HG03280 (cell line): Measurements from ENCODE around the gene LYSET.
A peak's percentile ranks its signal among the peaks of the same experiment; 100 is the strongest.
"Not testable (repeated sequence)": the region's sequence is repeated elsewhere in the genome, so short reads cannot be mapped to it uniquely, and the experiment has no call there.

Experiments
- ATAC-seq: cut with Tn5 transposase; IDR thresholded peaks from one replicate; pipeline ENCODE4 v1.9.1; 2021; ENCODE audit warnings: mild to moderate bottlenecking, moderate library complexity; ENCODE audit not compliant: unreplicated experiment

The LYSET gene, protein sequence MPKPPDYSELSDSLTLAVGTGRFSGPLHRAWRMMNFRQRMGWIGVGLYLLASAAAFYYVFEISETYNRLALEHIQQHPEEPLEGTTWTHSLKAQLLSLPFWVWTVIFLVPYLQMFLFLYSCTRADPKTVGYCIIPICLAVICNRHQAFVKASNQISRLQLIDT

DNA sequence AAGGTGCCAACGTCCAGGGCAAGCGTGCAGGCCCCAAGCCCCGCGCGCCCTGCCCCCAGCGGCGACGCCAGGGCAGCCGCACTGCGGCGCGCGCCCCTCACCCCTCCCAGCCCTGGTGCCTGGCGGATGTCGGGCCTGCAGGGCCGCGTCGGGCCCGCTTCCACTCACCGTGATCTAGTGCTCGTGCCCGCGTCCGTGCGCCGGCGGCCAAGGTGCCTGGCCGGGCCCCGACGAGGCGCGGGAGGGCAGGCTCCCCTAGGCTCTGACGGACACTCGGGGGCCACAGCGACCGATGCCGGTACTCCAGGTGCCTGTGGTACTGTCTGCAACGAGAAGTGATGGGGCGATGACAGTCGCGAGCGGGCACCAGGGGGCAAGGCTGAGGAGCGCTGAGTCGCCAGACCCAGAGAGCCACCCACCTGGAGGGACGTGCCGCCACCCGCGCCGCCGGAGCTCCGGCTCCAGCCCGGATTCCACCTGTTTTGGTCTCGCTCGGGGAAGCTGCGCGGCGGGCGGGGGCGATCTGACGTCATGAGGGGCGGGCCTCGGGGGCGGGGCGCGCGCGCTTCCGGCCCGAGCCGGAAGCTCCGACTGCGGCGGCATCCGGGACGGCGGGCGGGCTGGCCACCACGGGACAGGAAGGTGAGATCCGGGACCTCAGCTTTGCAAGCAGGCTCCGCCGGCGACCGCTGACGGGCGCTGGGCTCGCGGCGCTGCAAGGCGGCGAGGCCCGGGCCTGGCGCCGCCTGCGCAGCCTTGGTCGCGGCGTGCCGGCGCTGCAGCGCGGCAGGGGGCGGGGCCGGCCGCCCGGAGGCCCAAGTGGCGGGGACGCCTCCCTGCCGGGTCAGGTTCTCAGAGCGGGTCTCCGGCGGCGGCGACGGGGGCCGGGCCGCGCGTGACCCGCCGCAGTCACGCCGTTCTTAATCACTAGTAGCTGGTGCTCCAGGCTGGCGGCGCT is at the start of gene LYSET, which contains the start of gene MOAP1:
LYSET (plus strand) TSS at position 927 of the 958 bp plus-strand sequence. CDS start 89 bp downstream, outside the sequence.
MOAP1 (minus strand) TSS at position 507 of the 958 bp plus-strand sequence. CDS start 655 bp downstream, outside the sequence.
- ATAC-seq, result peak; percentile 84

DNA sequence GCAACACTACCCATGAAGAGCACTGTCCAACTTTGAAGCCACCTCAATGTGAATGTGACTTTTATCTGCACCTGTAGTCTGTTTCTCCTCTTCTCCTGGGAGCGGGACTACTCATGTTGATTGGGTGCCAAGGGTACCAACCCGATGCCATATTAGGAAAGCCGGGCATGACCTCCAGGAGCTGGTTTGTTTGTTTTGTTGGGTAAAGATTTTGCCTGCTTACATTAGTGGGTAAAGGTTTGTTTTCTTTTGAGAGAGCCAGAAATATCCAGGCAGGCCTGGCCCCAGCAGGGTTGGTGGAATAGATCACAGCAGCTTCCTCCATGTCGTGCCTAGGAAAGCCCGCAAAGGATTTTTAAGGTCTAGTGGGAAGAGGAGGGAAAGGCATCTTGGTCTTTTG is 49.7 kb upstream of the LYSET start:
- ATAC-seq, result no peak

DNA sequence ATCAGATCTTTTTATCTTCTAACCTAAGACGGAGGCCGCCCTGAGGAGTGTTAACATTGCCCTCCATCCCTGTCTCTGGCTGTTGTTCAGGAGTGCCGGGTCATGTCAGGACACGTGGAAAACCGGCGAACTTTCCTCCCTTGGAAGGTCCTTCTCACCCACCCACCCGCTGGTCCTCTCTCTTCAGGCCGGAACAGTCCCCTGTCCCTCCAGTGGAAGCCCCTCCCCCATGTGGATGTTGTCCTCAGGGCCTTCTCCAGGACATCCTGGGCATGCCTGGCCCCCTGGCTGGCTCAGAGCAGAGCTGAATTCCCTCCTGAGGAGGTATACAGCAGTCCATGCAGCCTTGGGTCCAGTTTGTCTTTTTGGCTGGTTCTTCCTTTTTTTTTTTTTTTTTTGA is 49.1 kb upstream of the LYSET start:
- ATAC-seq, result no peak

DNA sequence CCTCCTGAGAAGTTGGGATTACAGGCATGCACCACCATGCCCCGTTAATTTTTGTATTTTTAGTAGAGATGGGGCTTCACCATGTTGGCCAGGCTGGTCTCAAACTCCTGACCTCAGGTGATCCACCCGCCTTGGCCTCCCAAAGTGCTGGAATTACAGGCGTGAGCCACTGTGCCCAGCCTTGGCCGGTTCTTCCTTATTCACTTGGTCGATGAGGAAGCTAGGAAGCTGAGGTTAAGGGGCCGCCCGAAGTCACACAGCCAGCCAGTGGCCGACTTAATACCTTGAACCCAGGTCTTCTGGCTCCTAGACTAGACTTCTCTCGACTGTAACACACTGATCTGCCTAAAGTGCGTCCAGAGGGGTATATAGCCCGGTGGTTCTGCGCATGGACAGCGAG is 48.6 kb upstream of the LYSET start:
- not testable (repeated sequence) for ATAC-seq

DNA sequence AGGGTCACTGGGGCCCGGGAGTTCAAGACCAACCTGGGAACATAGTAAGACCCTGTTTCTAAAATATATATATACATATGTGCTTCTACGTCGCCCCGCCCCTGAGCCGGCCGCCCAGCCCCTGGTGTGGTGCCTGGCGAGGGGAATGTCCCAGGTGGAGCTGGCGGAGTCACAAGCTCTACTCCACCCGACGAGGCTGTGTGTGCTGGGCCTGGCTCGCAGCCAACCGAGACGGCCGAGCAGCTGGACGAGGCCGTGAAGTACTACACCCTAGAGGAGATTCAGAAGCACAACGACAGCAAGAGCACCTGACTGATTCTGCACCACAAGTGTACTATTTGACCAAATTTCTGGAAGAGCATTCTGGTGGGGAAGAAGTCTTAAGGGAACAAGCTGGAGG is 47.3 kb upstream of the LYSET start:
- no peak for ATAC-seq

DNA sequence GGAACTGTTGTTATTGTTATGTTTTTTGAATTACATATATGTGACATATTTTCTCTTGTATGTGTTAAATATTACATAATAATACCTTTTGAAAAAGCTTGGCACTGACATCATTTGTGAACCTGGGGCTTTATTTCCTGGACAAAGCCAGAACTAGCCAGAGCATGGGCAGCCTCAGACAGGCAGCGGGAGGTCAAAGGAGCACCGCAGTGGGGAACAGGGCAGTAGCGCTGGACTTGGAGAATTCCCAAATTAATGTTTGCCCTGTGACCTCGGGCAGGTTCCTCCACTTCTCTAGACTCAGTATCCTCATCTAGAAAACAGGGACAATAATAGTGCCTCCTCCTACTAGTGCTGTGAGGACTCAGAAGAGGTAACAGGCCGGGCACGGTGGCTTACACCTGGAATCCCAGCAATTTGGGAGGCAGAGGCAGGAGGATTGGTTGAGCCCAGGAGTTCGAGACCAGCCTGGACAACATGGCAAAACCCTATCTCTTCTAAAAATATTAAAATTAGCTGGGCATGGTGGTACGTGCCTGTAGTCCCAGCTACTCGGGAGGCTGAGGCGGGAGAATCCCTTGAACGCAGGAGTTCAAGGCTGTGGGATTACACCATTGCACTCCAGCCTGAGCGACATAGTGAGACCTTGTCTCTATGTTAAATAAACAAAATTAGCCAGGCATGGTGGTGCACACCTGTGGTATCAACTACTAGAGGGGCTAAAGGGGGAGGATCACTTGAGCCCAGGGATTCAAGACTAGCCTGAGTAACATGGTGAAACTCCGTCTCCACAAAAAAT is 42.1 kb upstream of the LYSET start:
- ATAC-seq, result no peak

DNA sequence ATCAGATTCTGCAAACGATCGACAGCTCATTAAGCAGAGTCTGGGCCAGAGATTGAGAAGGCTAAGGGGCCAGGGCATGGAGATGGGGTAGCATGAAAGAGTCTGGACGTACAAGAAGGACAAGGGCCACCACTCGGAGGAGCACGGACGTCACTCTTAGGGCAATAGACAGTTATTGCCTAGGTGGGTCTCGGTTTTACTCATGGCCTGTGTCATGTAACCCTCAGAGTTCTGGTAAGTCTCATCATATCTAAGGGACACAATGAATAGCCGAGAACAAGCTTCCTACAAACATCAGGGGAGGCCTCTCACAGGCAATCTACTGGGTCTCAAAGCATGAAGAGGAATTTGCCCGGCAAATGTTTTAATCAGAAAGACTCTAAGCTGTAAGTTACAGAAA is 39.0 kb upstream of the LYSET start:
- ATAC-seq, result no peak

DNA sequence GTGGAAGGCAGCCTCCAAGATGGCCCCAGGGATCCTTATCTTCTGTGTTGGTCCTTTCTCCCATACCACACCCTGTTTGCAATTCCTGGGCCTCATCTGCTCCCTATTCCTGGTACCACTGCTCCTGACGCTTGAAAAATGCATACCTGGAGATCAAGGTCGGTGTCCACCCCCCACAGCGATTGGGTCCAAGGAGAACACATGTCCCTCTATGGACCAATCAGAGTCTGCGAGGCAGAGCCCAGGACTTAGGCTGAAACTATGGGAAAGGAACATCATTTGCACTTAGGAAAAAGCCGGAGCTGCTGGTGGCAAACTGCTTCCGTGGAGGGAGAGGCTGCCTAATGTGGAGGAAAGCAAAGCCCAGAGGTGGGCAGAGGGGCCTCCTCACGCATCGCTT is 36.1 kb upstream of the LYSET start:
- ATAC-seq, result no peak

DNA sequence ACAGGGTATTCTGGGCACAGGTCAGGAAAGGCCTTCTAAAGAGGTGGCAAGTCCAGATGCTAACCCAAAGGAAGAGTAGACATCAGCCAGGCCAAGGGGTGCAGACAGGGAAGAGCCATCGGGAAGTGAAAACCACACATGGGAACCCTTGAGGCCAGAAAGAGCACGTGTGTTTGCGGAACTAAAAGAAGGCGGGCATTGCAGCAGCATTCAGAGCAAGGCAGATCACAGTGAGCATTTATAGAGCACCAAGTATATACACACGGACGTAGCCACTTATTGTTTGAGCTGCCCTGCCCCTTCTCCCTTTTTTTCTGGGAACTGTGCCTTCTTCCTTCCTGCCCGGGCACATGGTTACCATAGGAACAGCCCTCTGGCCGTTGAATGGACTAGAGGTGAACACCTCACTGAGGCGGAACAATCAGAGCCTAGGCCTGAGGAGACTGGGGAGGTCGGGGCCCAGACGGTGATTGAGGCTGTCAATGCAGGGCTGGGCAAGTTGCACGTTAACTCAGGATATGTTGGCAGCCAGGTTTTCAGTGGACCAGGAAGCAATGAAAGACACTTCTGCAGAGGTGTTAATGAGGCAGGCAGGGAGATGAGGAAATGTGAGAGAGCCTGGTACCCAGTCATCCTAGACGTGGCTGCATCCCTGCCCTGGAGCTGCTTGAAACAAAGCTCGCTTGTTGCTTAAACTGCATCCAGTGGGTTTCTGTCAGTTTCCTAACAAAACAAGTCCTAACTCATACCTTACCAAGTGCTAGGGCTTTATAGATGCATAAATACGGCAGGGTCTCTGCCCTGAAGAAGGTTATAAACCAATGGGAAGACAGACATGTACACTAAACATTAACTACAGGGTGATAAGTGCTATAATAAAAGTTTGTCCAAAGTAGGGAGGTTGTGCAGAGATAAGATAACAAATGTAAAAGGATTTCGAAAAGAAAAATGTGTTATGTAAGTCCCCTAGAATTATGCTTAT is 34.6 kb upstream of the LYSET start:
- ATAC-seq, result no peak

DNA sequence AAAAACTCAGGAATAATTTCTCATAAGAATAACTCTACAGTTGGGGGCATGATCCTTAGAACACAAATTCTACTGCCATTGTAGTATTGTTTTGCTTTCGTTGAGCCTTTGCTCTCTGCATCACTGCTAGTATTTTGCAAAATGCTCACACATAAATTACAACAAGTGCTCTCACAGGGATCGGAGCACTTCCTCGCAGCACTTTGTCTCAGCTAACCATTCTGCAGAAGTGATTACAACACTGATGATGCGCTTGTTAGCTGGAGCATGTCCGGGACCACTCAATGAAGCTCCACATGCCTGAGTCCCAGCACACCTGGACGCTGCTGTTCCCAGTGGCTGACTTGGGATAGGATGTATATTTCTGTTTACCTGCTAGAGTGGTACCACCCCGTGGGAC is 32.0 kb upstream of the LYSET start:
- ATAC-seq, result no peak

DNA sequence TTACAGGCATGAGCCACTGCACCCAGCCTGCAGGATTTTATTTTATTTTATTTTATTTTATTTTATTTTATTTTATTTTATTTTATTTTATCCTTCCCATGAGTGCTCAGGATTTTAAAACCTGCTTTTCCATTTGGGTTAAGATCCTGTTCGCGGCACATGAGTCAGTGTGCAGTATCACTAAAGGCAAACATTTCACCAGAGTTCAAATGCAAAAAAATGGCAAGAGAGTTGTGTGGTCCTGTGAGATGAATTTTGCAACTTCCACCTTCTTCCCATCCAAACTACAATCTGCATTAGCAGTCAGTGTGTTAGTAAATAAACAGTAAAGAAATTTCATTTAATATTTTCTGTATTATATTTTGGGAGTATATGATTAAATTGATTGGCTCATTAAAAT is 29.4 kb upstream of the LYSET start:
- ATAC-seq, result no peak

DNA sequence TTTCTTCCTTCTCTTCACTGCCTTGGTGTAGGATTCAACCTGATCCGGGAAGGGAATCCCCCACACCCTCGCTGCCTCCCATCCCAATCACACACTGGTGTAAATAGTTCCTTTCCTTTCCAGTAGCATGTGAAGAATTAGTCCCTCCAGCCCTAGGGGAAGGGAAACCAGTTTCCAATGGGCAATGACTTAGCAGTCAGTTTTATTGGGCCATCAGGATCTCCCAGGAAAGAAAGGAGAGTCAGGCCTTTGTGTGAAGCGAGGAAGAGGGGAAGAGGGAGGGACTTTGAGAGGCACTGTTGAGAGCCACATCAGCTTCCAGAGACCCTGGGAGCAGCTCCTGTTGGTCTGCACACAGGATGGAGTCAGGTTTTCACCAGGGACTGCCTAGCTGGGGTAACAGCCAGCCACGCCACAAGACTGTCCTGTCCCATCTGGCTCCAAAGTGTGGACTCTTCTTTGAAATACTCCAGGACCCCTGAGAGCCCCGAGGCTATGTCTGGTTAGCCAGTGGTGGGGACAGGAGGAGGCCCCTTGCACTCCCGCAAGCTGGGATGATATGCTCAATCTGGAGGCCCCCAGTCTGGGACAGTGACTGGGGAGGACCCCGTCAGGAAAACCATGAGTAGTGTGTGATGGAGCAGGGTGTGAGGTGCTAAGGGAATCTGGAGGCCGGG is 28.3 kb upstream of the LYSET start:
- no peak for ATAC-seq

DNA sequence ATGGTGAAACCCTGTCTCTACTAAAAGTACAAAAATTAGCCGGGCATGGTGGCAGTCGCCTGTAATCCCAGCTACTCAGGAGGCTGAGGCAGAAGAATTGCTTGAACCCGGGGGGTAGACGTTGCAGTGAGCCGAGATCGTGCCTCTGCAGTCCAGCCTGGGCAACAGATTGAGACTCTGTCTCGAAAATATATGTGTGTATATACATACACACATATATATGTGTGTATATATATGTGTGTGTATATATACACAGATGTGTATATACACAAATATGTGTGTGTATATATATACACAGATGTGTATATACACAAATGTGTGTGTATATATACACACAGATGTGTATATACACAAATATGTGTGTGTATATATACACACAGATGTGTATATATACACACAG is 26.8 kb upstream of the LYSET start:
- ATAC-seq, result not testable (repeated sequence)

DNA sequence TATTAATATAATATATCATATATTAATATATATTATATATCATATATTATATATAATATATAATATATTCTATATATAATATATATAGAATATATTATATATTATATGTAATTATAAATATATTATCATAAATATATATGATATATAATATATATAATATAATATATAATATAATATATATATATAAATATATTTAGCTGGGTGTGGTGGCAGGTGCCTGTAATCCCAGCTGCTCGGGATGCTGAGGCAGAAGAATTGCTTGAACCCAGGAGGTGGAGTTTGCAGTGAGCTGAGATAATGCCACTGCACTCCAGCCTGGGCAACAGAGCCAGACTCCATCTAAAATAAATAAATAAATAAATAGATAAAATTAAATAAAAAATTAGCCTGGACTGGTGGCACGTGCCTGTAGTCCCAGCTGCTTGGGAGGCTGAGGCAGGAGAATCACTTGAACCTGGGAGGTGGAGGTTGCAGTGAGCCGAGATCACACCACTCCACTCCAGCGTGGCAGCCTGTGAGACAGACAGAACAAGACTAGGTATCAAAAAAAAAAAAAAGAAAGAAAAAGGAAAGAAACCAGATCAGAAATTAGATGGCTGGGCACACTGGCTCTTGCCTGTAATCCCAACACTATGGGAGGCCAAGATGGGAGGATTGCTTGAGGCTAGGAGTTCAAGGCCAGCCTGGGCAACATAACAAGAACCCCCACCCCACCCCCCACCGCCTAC is 25.3 kb upstream of the LYSET start:
- not testable (repeated sequence) for ATAC-seq

DNA sequence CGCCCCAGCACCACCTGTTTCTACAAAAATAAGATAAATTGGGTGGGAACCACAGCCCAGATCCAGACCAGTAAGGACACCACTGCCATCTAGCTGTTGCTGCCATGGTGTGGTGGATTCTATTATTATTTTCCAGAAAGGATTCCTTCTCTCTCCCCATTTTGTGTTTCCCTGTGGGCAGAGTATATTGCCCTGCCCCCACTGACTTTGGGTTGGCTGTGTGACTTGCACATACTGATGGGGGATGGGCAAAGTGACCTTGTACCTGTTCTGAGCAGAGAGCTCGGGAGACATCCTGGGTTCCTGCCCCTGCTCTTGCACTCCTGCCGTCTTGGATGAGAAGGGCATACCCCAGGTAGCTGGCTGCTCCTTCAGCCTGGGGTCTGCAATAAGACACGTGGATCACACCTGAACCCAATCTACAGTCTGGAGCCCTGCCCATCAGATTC is 24.7 kb upstream of the LYSET start:
- ATAC-seq, result no peak

DNA sequence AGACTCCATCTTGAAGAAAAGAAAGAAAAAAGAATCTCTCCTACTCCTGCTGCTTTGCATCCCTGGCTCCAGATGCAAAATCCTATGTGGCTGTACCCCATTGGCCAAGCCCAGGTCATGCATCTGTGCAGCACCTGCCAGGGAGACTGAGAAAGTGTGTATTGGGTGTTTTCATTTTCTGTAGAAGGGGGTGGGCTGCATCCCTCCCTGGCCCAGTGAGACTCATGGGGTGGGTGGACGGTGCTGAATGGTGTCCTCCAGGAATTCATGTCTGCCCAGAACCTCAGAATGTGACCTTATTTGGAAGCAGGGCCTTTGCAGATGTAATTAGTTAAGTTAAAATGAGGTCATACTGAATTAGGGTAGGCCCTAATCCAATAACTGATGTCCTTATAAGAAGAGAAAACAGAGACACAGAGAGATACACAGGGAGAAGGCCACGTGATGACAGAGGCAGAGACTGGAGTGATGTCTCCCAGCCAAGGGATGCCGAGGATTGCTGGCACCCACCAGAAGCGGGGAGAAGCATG is 23.6 kb upstream of the LYSET start:
- no peak for ATAC-seq

DNA sequence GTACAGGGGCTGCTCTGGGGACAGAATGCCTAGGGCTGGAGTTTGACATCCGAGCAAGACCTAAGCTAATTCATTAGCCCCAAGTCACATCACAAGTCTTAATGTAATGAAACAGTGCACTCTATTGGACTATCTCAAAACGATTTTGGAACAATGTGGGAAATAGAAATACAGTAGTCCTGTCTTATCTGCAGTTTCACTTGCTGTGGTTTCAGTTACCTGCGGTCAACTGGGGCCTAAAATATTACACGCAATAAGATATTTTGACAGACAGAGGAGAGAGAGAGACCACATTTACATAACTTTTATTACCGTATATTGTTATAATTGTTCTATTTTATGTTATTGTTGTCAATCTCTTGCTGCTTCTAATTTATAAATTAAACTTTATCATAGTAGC is 21.6 kb upstream of the LYSET start:
- ATAC-seq, result no peak
